GM12878 (cell line): ENCODE results near the gene SPTA1. TPM values are rescaled to one million over a fixed set of nuclear protein-coding genes. Genes with fewer than 3 reads are reported as not detected.

Source experiments
- ATAC-seq: fragments of 200-7000 bp; cut with Tn5 transposase; 3 replicates; pipeline ENCODE4 v1.9.1; 2020; ENCODE audit warnings: mild to moderate bottlenecking, moderate library complexity
- BruUV-seq: library from RNA; stranded (reverse); fragments of 400-500 nt; replicated peaks from 2 replicates; lab custom pipeline; 2021; lab: Mats Ljungman, UMichigan
- CTCF ChIA-PET: fragments of 300-600 bp; sonication (Branson Sonifier 250); formaldehyde crosslinking; extraction: SDS; loops from one replicate; lab custom pipeline; 2021; ENCODE audit warnings: inconsistent platforms; lab: Yijun Ruan, JAX
- POLR2A ChIA-PET: fragments of 350-600 bp; formaldehyde crosslinking; extraction: SDS; loops from one replicate; lab custom pipeline; 2021; ENCODE audit warnings: inconsistent platforms; lab: Charles Lee
- RAD21 ChIA-PET: fragments of 300-600 bp; sonication (Branson Sonifier 250); formaldehyde crosslinking; loops from one replicate; lab custom pipeline; 2023; ENCODE audit warnings: antibody characterized with exemption; ENCODE audit not compliant: unreplicated experiment; lab: Charles Lee
- SMC1A ChIA-PET: fragments of 300-600 bp; sonication (Branson Sonifier 250); formaldehyde crosslinking; loops from one replicate; lab custom pipeline; 2023; ENCODE audit not compliant: unreplicated experiment, uncharacterized antibody; lab: Charles Lee
- DNase-seq: peaks from one replicate; pipeline ENCODE4 v3.0.0-alpha.2; 2011; ENCODE audit warnings: low read depth, low spot score
- FAIRE-seq: peaks from 3 replicates; lab custom pipeline; 2011; peaks lifted over from hg19 to GRCh38; lab: Jason Lieb, UNC
- H2AFZ ChIP-seq: 2 replicates; pipeline ENCODE4 v1.6.0; 2011; ENCODE audit warnings: low read depth, low read length, control low read depth; ENCODE audit not compliant: control insufficient read depth
- H3K27ac ChIP-seq: 2 replicates; pipeline ENCODE4 v1.5.1; 2011; ENCODE audit warnings: control low read depth; ENCODE audit not compliant: control insufficient read depth, insufficient read depth
- H3K27me3 ChIP-seq, 2 experiments: replicated peaks in 1 of 2; 2 replicates each; pipeline versions ENCODE4 v1.6.0 to v1.6.1; 2011; ENCODE audit warnings: low read length in 1 of 2; ENCODE audit not compliant: control insufficient read depth in 2 of 2, insufficient read depth in 2 of 2
- H3K36me3 ChIP-seq, 2 experiments: 2 replicates each; pipeline ENCODE4 v1.5.1; 2011; ENCODE audit warnings: low read length in 1 of 2; ENCODE audit not compliant: control insufficient read depth in 2 of 2, insufficient read depth in 2 of 2
- H3K4me1 ChIP-seq: 2 replicates; pipeline ENCODE4 v1.6.1; 2011; ENCODE audit warnings: mild to moderate bottlenecking, low read length, moderate library complexity, mixed read lengths; ENCODE audit not compliant: control insufficient read depth, insufficient read depth
- H3K4me2 ChIP-seq: 2 replicates; pipeline ENCODE4 v1.6.0; 2011; ENCODE audit warnings: control low read depth; ENCODE audit not compliant: control insufficient read depth, insufficient read depth
- H3K4me3 ChIP-seq: fragments of 200-600 bp; sonication (generic); 2 replicates; pipeline ENCODE4 v1.5.1; 2016
- H3K79me2 ChIP-seq: 2 replicates; pipeline ENCODE4 v1.6.0; 2011; ENCODE audit warnings: low read length; ENCODE audit not compliant: control insufficient read depth, insufficient read depth
- H3K9ac ChIP-seq: 2 replicates; pipeline ENCODE4 v1.8.0; 2011; ENCODE audit warnings: low read length, control low read depth, mixed read lengths; ENCODE audit not compliant: control insufficient read depth, insufficient read depth
- H3K9me3 ChIP-seq: replicated peaks from 3 replicates; pipeline ENCODE4 v1.5.1; 2011; ENCODE audit warnings: mild to moderate bottlenecking, low read length; ENCODE audit not compliant: control insufficient read depth, insufficient read depth
- H4K20me1 ChIP-seq: 2 replicates; pipeline ENCODE4 v1.6.0; 2011; ENCODE audit not compliant: control insufficient read depth, insufficient read depth
- CBFB ChIP-seq: IDR thresholded peaks from 2 replicates; pipeline ENCODE4 v1.6.1; 2016; ENCODE audit warnings: antibody characterized with exemption, low read depth
- CHD2 ChIP-seq: IDR thresholded peaks from 2 replicates; pipeline ENCODE4 v1.6.1; 2011; ENCODE audit warnings: low read depth, low read length, improper control_type of control experiment, borderline replicate concordance
- EGR1 ChIP-seq, 2 experiments: IDR thresholded peaks; 1 replicate in 1 of 2; 2 replicates in 1 of 2; pipeline ENCODE4 v1.6.1; 2011 to 2012; ENCODE audit warnings: low read depth in 2 of 2, low read length in 2 of 2, borderline replicate concordance in 1 of 2, mild to moderate bottlenecking in 1 of 2, moderate library complexity in 1 of 2
- HCFC1 ChIP-seq: fragments of 150-350 bp; IDR thresholded peaks from 2 replicates; pipeline ENCODE4 v1.6.1; 2014; ENCODE audit warnings: low read length
- IRF4 ChIP-seq: IDR thresholded peaks from 2 replicates; pipeline ENCODE4 v1.6.1; 2011; ENCODE audit warnings: low read depth, low read length
- NFIC ChIP-seq: IDR thresholded peaks from 2 replicates; pipeline ENCODE4 v1.6.1; 2012; ENCODE audit warnings: low read depth, mild to moderate bottlenecking, inconsistent platforms, low read length, moderate library complexity
- NFXL1 ChIP-seq: fragments of 450-650 bp; IDR thresholded peaks from 2 replicates; pipeline ENCODE4 v1.6.1; 2017; ENCODE audit warnings: antibody characterized with exemption, mild to moderate bottlenecking, borderline replicate concordance
- NR2C1 ChIP-seq: fragments of 450-650 bp; IDR thresholded peaks from 2 replicates; pipeline ENCODE4 v1.6.1; 2017; ENCODE audit warnings: antibody characterized with exemption, mild to moderate bottlenecking, moderate library complexity
- PAX5 ChIP-seq: IDR thresholded peaks from 2 replicates; pipeline ENCODE4 v1.6.1; 2011; ENCODE audit warnings: low read depth, low read length, borderline replicate concordance
- PRDM15 ChIP-seq: fragments of 450-650 bp; formaldehyde crosslinking; IDR thresholded peaks from 2 replicates; pipeline ENCODE4 v1.4.0; 2020; ENCODE audit warnings: mild to moderate bottlenecking, moderate library complexity
- RUNX3 ChIP-seq: IDR thresholded peaks from 2 replicates; pipeline ENCODE4 v1.6.1; 2012; ENCODE audit warnings: low read length, inconsistent platforms
- SMAD1 ChIP-seq: fragments of 450-650 bp; IDR thresholded peaks from 2 replicates; pipeline ENCODE4 v1.6.1; 2018; ENCODE audit warnings: mild to moderate bottlenecking, low read depth; ENCODE audit not compliant: partially characterized antibody
- TCF7 ChIP-seq: IDR thresholded peaks from 2 replicates; pipeline ENCODE4 v1.6.1; 2014; ENCODE audit warnings: antibody characterized with exemption, borderline replicate concordance
- WGBS: methylation state at CpG from one replicate; pipeline ENCODE4 v1.1.6; 2016; ENCODE audit warnings: low lambda C conversion rate; ENCODE audit not compliant: insufficient replicate concordance, insufficient coverage; ENCODE audit errors: missing lambda C conversion rate; 5-methylcytosine and 5-hydroxymethylcytosine counted together
- in situ Hi-C: fragments of 300-500 bp; cut with MboI; formaldehyde crosslinking; loops from 9 replicates; pipeline ENCODE4 v1.14.3; 2018; ENCODE audit warnings: mixed read lengths
- intact Hi-C: fragments of 100-400 bp; cut with micrococcal nuclease; formaldehyde crosslinking; loops from one replicate; pipeline ENCODE4 v1.14.2; 2022; ENCODE audit not compliant: unreplicated experiment
- polyA plus RNA-seq, 11 experiments: library from polyadenylated mRNA; depleted of rRNA in 4 of 11; unstranded in 6 of 11; stranded (reverse) in 5 of 11; fragments of >200 nt; fragmentation: Nextera tagmentation in 4 of 11; fragmentation: Illumina TruSeq in 1 of 11; extraction: Ambion mirVana in 4 of 11; extraction: Trizol in 1 of 11; gene quantifications; 1 replicate in 1 of 11; 2 replicates in 10 of 11; pipeline versions ENCODE4 v1.2.1 to v1.2.3, GENCODE V29; 2011 to 2016; ENCODE audit warnings: inconsistent platforms in 2 of 11, missing spikeins in 2 of 11, low read depth in 1 of 11
- total RNA-seq, 4 experiments: library from RNA; depleted of rRNA in 3 of 4; stranded (reverse); fragments of >200 nt in 3 of 4; fragmentation: Illumina TruSeq in 1 of 4; extraction: Trizol in 1 of 4; gene quantifications; 2 replicates each; pipeline versions ENCODE4 v1.2.1 to v1.2.3, GENCODE V29; 2013 to 2021
- TF ChIP-seq, protein P1 (sequence below): IDR thresholded peaks from 2 replicates; pipeline ENCODE4 v1.6.1; 2012; ENCODE audit warnings: low read depth, low read length, improper control_type of control experiment
- TF ChIP-seq, protein P2 (sequence below): fragments of 450-650 bp; IDR thresholded peaks from 2 replicates; pipeline ENCODE4 v1.6.1; 2017; ENCODE audit warnings: mild to moderate bottlenecking, low read depth, inconsistent platforms; ENCODE audit not compliant: poor library complexity, severe bottlenecking

Gene SPTA1
- total and polyA plus RNA-seq, 10 of the 15 experiments (the other 5 are each of a cell fraction or from before 2014, with no cell fraction given) = under 0.01 to 0.21 (median 0.12) TPM; not detected in 5

- FAIRE-seq (no peak), DNase-seq (no peak), ATAC-seq (no peak)
- H3K27ac ChIP-seq = no peak overlapping the region
- no TSS peak for BruUV-seq
- no peak overlapping the region for H3K4me3 ChIP-seq
- in situ Hi-C loops (no loop called here), intact Hi-C loops (no loop called here)
- no peaks in the 10 kb centered on the region for H3K4me1 ChIP-seq
- no peak overlapping the region for H3K9ac ChIP-seq
- no peak for TF ChIP-seq EGR1 (IDR thresholded peaks at IDR 0.05; ENCODE audit: borderline replicate concordance in 1 of 2, low read depth in 2 of 2, low read length in 2 of 2)
- no peak for TF ChIP-seq HCFC1
- TF ChIP-seq NR2C1 = no peak
- no peak for TF ChIP-seq TCF7
- TF ChIP-seq PRDM15 (CRISPR knock-in tag) = no peak
- TF ChIP-seq, protein P1, sequence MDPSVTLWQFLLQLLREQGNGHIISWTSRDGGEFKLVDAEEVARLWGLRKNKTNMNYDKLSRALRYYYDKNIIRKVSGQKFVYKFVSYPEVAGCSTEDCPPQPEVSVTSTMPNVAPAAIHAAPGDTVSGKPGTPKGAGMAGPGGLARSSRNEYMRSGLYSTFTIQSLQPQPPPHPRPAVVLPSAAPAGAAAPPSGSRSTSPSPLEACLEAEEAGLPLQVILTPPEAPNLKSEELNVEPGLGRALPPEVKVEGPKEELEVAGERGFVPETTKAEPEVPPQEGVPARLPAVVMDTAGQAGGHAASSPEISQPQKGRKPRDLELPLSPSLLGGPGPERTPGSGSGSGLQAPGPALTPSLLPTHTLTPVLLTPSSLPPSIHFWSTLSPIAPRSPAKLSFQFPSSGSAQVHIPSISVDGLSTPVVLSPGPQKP = no peak
- TF ChIP-seq PAX5 = no peak
- no peak for TF ChIP-seq CBFB
- no peak for TF ChIP-seq SMAD1
- TF ChIP-seq NFXL1 = no peak
- TF ChIP-seq IRF4 = no peak
- TF ChIP-seq CHD2 = no peak
- TF ChIP-seq, protein P2, sequence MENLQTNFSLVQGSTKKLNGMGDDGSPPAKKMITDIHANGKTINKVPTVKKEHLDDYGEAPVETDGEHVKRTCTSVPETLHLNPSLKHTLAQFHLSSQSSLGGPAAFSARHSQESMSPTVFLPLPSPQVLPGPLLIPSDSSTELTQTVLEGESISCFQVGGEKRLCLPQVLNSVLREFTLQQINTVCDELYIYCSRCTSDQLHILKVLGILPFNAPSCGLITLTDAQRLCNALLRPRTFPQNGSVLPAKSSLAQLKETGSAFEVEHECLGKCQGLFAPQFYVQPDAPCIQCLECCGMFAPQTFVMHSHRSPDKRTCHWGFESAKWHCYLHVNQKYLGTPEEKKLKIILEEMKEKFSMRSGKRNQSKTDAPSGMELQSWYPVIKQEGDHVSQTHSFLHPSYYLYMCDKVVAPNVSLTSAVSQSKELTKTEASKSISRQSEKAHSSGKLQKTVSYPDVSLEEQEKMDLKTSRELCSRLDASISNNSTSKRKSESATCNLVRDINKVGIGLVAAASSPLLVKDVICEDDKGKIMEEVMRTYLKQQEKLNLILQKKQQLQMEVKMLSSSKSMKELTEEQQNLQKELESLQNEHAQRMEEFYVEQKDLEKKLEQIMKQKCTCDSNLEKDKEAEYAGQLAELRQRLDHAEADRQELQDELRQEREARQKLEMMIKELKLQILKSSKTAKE = no peak
- no peak for TF ChIP-seq NFIC
- TF ChIP-seq RUNX3 = no peak
- ChIA-PET SMC1A (interaction anchor here (0.6 to 1.7 kb wide), 2 partner anchors 12 to 138 kb away, joined by 4 to 5 read pairs; no protein-coding TSS in a partner anchor), POLR2A (no interaction called here), RAD21 (no interaction called here), CTCF (no interaction called here)
- H3K36me3 ChIP-seq = no peaks in the 10 kb centered on the region
- H3K27me3 ChIP-seq = no peaks in the 10 kb centered on the region
- 58% methylated on average over 4 of the region's 4 CpGs for WGBS
- H3K79me2 ChIP-seq = no peaks in the 10 kb centered on the region
- no peaks in the 10 kb centered on the region for H4K20me1 ChIP-seq
- H3K4me2 ChIP-seq = no peak overlapping the region
- no peaks in the 10 kb centered on the region for H3K9me3 ChIP-seq
- H2AFZ ChIP-seq = no peak overlapping the region
These were observed 43.9 kb upstream of the SPTA1 start for GRCh38 chr1:158730453-158730852.
